Smooth muscle cell (in vitro differentiated cells): Measurements from ENCODE around the gene SYNE1. TPM values are rescaled to one million over a fixed set of nuclear protein-coding genes. Genes with fewer than 3 reads are reported as not detected.

Experiments used
- DNase-seq: peaks from one replicate; lab custom pipeline; 2025; ENCODE audit not compliant: unreplicated experiment; lab: John Stamatoyannopoulos, UW
- H2AFZ ChIP-seq: fragments of 200-600 bp; sonication (generic); 2 replicates; pipeline ENCODE4 v1.6.0; 2016; ENCODE audit warnings: antibody characterized with exemption, low read depth, mild to moderate bottlenecking
- H3F3A ChIP-seq: fragments of 200-600 bp; sonication (generic); 2 replicates; pipeline ENCODE4 v1.6.0; 2017; ENCODE audit warnings: antibody characterized with exemption, low read depth
- H3K27ac ChIP-seq: fragments of 200-600 bp; sonication (generic); 2 replicates; pipeline ENCODE4 v1.5.1; 2016; ENCODE audit warnings: low read depth, mild to moderate bottlenecking
- H3K27me3 ChIP-seq: fragments of 200-600 bp; sonication (generic); 2 replicates; pipeline ENCODE4 v1.6.1; 2016; ENCODE audit warnings: low read depth, mild to moderate bottlenecking
- H3K36me3 ChIP-seq: fragments of 200-600 bp; sonication (generic); 2 replicates; pipeline ENCODE4 v1.5.1; 2016; ENCODE audit warnings: low read depth
- H3K4me1 ChIP-seq: fragments of 200-600 bp; sonication (generic); 2 replicates; pipeline ENCODE4 v1.5.1; 2016; ENCODE audit warnings: low read depth
- H3K4me2 ChIP-seq: fragments of 200-600 bp; sonication (generic); 2 replicates; pipeline ENCODE4 v1.6.0; 2016; ENCODE audit warnings: mild to moderate bottlenecking
- H3K4me3 ChIP-seq: fragments of 200-600 bp; sonication (generic); 2 replicates; pipeline ENCODE4 v1.5.1; 2016; ENCODE audit warnings: mild to moderate bottlenecking
- H3K79me2 ChIP-seq: fragments of 200-600 bp; sonication (generic); 2 replicates; pipeline ENCODE4 v1.6.0; 2016; ENCODE audit warnings: low read depth, mild to moderate bottlenecking
- H3K9ac ChIP-seq: fragments of 200-600 bp; sonication (generic); 2 replicates; pipeline ENCODE4 v1.6.0; 2016; ENCODE audit warnings: low read depth
- H3K9me3 ChIP-seq: fragments of 200-600 bp; sonication (generic); replicated peaks from 2 replicates; pipeline ENCODE4 v1.5.1; 2016; ENCODE audit warnings: low read depth
- H4K20me1 ChIP-seq: fragments of 200-600 bp; sonication (generic); 2 replicates; pipeline ENCODE4 v1.6.0; 2016; ENCODE audit warnings: low read depth
- WGBS: methylation state at CpG from one replicate; pipeline ENCODE4 v1.1.7; 2016; ENCODE audit warnings: low lambda C conversion rate; 5-methylcytosine and 5-hydroxymethylcytosine counted together
- polyA plus RNA-seq: library from polyadenylated mRNA; unstranded; fragments of >200 nt; fragmentation: Nextera tagmentation; extraction: Ambion mirVana; gene quantifications from 2 replicates; pipeline ENCODE4 v1.2.1, GENCODE V29; 2016
- total RNA-seq: library from RNA; depleted of rRNA; stranded (reverse); fragments of >200 nt; gene quantifications from 2 replicates; pipeline ENCODE4 v1.2.3, GENCODE V29; 2014
- TF ChIP-seq, protein P1 (sequence below): fragments of 200-600 bp; sonication (generic); IDR thresholded peaks from 2 replicates; pipeline ENCODE4 v1.5.1; 2017; ENCODE audit warnings: borderline replicate concordance, mild to moderate bottlenecking, antibody characterized with exemption; ENCODE audit not compliant: insufficient read depth, poor library complexity, severe bottlenecking

SYNE1 gene
- total and polyA plus RNA-seq, 2 experiments from 2014 or later, result 18.2 to 56.2 TPM

DNA sequence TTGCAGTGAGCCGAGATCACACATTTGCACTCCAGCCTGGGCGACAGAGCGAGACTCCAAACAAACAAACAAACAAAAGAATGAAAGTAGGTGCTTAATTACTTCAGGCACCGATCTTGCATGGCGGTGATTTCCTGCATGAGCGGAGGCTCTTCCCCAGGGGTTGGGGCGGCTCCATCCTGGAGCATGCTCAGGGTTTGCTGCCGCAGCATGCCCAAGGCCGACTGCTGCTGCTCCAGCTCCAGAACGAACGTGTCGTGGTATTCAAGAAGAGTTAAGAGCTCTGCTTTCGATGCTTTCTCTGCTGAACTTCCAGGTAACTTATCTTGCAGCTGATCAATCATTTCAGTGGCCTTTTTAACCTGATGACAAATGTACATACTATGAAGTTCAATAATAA, 313.8 kb downstream of the SYNE1 start:
- peaks cover 35% of the 10 kb centered on the region for H3K36me3 ChIP-seq
- WGBS, result 93% methylated on average over 13 of the region's 13 CpGs
- TF ChIP-seq, protein P1, sequence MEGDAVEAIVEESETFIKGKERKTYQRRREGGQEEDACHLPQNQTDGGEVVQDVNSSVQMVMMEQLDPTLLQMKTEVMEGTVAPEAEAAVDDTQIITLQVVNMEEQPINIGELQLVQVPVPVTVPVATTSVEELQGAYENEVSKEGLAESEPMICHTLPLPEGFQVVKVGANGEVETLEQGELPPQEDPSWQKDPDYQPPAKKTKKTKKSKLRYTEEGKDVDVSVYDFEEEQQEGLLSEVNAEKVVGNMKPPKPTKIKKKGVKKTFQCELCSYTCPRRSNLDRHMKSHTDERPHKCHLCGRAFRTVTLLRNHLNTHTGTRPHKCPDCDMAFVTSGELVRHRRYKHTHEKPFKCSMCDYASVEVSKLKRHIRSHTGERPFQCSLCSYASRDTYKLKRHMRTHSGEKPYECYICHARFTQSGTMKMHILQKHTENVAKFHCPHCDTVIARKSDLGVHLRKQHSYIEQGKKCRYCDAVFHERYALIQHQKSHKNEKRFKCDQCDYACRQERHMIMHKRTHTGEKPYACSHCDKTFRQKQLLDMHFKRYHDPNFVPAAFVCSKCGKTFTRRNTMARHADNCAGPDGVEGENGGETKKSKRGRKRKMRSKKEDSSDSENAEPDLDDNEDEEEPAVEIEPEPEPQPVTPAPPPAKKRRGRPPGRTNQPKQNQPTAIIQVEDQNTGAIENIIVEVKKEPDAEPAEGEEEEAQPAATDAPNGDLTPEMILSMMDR, result no peak

DNA sequence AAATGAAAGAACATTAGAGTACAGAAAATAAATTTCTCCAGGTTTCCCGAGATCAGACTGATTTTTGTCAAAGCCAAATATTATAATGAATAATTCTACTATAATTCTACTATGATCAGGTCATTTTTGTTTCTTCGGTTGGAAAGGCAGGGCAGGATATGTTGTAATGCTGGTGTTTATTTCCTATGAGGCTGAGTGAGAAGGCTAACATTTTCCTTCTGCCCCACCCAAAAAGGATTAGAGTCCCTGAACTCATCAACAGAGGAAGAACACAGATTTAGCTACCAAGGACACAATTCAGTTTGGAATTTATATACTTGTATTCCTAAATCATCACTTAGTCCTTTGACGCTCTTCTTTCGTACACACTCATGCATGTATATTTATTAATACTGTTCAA, 318.9 kb downstream of the SYNE1 start:
- Histone ChIP-seq H3K27ac (no peak overlapping the region), H3K9ac (no peak overlapping the region), H3K36me3 (peaks cover 20% of the 10 kb centered on the region), H3K9me3 (no peaks in the 10 kb centered on the region), H3K4me2 (no peak overlapping the region), H3K27me3 (no peaks in the 10 kb centered on the region), H2AFZ (no peak overlapping the region), H3K4me1 (peaks cover 6% of the 10 kb centered on the region), H3F3A (peaks cover 3% of the 10 kb centered on the region), H3K79me2 (no peaks in the 10 kb centered on the region), H3K4me3 (no peak overlapping the region), H4K20me1 (no peaks in the 10 kb centered on the region)
- TF ChIP-seq, protein P1, result no peak
- WGBS, result 92% methylated on average over 4 of the region's 4 CpGs
- no peak for DNase-seq

More for the DNA sequence above, 313.8 kb downstream of the SYNE1 start:
- Histone ChIP-seq H3K79me2 (no peaks in the 10 kb centered on the region), H3K4me1 (no peaks in the 10 kb centered on the region), H3K9ac (no peak overlapping the region), H4K20me1 (peaks cover 2% of the 10 kb centered on the region), H3F3A (no peaks in the 10 kb centered on the region), H3K4me2 (no peak overlapping the region), H2AFZ (no peak overlapping the region), H3K27me3 (no peaks in the 10 kb centered on the region), H3K9me3 (no peaks in the 10 kb centered on the region), H3K4me3 (no peak overlapping the region), H3K27ac (no peak overlapping the region)
- no peak for DNase-seq

DNA sequence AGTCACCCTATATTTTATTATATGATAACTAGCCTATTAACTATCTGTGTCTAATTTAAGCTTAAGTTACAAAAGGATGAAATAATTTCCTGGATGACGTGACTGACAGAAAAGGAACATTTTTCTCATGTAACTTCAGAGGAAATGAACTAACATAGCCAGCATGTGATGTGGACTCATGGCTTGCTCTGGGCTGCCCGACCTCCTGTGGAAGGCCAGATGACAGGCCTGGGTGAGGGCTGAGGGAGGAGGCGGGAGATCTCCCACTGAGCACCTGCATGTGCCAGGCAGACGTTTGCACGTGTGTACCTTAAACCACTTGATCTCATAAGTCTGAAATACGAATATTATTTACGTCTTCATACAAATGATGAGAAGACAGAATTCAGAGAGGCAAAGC, 321.1 kb downstream of the SYNE1 start:
- Histone ChIP-seq H3K4me1 (peaks cover 6% of the 10 kb centered on the region), H3K9me3 (no peaks in the 10 kb centered on the region), H3K9ac (no peak overlapping the region), H2AFZ (no peak overlapping the region), H3K27me3 (no peaks in the 10 kb centered on the region), H3F3A (peaks cover 3% of the 10 kb centered on the region), H3K27ac (no peak overlapping the region), H3K4me2 (no peak overlapping the region), H3K36me3 (peaks cover 17% of the 10 kb centered on the region), H3K79me2 (no peaks in the 10 kb centered on the region), H3K4me3 (no peak overlapping the region), H4K20me1 (no peaks in the 10 kb centered on the region)
- WGBS, result 86% methylated on average over 7 of the region's 7 CpGs
- TF ChIP-seq, protein P1, result no peak
- no peak for DNase-seq

DNA sequence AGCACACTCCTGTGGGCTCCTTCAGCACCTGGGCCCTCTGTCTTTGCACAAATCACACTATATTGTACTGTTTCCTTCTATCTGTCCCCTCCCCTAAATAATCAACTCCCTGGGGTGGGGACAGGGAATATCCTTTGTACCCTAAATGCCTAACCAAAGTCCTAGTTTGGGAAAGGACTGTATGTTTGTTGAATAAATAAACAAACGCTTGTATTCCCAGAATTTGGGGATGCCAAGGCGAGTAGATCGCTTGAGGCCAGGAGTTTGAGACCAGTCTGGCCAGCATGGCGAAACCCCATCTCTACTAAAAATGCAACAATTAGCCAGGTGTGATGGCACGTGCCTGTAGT, 322.7 kb downstream of the SYNE1 start:
- H3K4me2 ChIP-seq, result peak overlapping the region; percentile 11
- no peak overlapping the region for H2AFZ ChIP-seq
- WGBS, result 87% methylated on average over 5 of the region's 5 CpGs
- H3K79me2 ChIP-seq, result no peaks in the 10 kb centered on the region
- no peak overlapping the region for H3K4me3 ChIP-seq
- H3K27me3 ChIP-seq, result no peaks in the 10 kb centered on the region
- TF ChIP-seq, protein P1, result no peak
- no peaks in the 10 kb centered on the region for H4K20me1 ChIP-seq
- H3K36me3 ChIP-seq, result peaks cover 14% of the 10 kb centered on the region
- H3F3A ChIP-seq, result peaks cover 3% of the 10 kb centered on the region
- H3K9ac ChIP-seq, result no peak overlapping the region
- DNase-seq, result no peak
- peak overlapping the region; percentile 55 for H3K27ac ChIP-seq
- H3K4me1 ChIP-seq, result peaks cover 6% of the 10 kb centered on the region
- no peaks in the 10 kb centered on the region for H3K9me3 ChIP-seq
